ENCODE results near the gene LYPD4.

GRCh38 chr19:41853768-41854167 lies 9.3 kb upstream of the LYPD4 start:
- TF ChIP-seq CTCF (IDR thresholded peaks at IDR 0.05) = no peak
- no peak for TF ChIP-seq EZH2 (IDR thresholded peaks at IDR 0.05; ENCODE audit: borderline replicate concordance, insufficient read depth, low read depth, low read length, poor library complexity, severe bottlenecking)
